ENCODE results near the gene CENPL. TPM values are rescaled to one million over a fixed set of nuclear protein-coding genes. Genes with fewer than 3 reads are reported as not detected.
"Not testable (repeated sequence)": the region's sequence is repeated elsewhere in the genome, so short reads cannot be mapped to it uniquely, and the experiment has no call there.

Gene CENPL
- polyA plus RNA-seq, 1 experiment: 8.3 TPM

DNA sequence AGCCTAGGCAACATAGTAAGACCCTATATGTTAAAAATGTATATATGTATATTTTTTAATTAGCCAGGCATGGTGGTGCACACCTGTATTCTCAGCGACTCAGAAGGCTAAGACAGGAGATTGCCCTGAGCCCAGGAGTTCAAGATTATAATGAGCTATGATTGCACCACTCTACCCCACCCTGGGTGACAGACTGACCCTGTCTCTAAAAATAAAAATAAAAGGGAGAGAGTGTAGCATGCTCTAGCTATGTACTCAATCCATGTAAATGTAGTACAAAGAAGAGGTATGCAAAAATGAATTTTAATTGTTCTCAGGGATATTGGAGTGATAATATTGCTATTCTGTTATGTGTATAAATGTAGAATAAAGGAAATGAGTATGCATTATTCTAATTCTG is 53.1 kb downstream of the CENPL start:
- TF ChIP-seq, protein P1, sequence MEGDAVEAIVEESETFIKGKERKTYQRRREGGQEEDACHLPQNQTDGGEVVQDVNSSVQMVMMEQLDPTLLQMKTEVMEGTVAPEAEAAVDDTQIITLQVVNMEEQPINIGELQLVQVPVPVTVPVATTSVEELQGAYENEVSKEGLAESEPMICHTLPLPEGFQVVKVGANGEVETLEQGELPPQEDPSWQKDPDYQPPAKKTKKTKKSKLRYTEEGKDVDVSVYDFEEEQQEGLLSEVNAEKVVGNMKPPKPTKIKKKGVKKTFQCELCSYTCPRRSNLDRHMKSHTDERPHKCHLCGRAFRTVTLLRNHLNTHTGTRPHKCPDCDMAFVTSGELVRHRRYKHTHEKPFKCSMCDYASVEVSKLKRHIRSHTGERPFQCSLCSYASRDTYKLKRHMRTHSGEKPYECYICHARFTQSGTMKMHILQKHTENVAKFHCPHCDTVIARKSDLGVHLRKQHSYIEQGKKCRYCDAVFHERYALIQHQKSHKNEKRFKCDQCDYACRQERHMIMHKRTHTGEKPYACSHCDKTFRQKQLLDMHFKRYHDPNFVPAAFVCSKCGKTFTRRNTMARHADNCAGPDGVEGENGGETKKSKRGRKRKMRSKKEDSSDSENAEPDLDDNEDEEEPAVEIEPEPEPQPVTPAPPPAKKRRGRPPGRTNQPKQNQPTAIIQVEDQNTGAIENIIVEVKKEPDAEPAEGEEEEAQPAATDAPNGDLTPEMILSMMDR (IDR thresholded peaks at IDR 0.05; ENCODE audit: insufficient read depth, low read depth, low read length): no peak
- POLR2A ChIA-PET: no interaction called here
- Histone ChIP-seq H3K36me3 (ENCODE audit: control insufficient read depth, insufficient read depth, low read length) (no peaks in the 10 kb centered on the region), H3K4me3 (ENCODE audit: low read depth, low read length) (no peak overlapping the region), H3K27me3 (ENCODE audit: control insufficient read depth, insufficient read depth, low read length) (no peaks in the 10 kb centered on the region)
- DNase-seq (ENCODE audit: low read depth): no peak
- CTCF ChIA-PET: interaction anchor here (0.5 kb wide), 1 partner anchor 70 kb away, joined by 6 read pairs; no protein-coding TSS in a partner anchor

DNA sequence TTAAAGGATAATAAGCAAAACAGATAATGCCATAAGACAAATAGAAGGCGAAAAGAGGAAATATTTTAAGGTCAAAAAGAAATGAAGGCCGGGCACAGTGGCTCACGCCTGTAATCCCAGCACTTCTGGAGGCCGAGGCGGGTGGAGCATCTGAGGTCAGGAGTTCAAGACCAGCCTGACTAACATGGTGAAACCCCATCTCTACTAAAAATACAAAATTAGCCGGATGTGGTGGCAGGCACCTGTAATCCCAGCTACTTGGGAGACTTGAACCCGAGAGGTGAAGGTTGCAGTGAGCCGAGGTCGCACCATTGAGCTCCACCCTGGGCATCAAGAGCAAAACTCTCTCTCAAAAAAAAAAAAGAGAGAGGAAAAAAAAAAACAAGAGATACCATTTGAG is 54.4 kb downstream of the CENPL start:
- POLR2A ChIA-PET: interaction anchor here (0.7 kb wide), 1 partner anchor 10 kb away, joined by 8 read pairs; no protein-coding TSS in a partner anchor
- H3K4me3 ChIP-seq (ENCODE audit: low read depth, low read length); CTCF ChIA-PET; H3K27me3 ChIP-seq (ENCODE audit: control insufficient read depth, insufficient read depth, low read length); H3K36me3 ChIP-seq (ENCODE audit: control insufficient read depth, insufficient read depth, low read length); DNase-seq (ENCODE audit: low read depth): not testable (repeated sequence)

DNA sequence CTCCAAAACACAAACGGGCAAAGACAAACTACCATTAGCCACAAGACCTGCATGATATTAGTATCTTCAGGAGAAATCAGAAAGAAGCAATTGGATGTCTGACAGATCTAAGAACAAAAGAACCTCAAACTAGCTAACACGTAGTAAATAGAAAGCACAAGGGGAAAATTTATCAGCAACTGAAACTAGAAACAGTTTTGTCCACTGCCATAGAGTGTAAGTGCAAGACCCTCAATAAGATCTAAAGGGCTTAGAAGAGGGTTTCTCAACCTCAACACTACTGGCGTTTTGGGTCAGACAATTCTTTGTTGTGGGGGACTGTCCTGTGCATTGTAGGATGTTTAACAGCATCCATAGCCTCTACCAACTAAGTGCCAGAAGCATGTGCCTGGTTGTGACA is 55.9 kb downstream of the CENPL start:
- DNase-seq (ENCODE audit: low read depth): no peak
- ChIA-PET CTCF (no interaction called here), POLR2A (no interaction called here)
- TF ChIP-seq, protein P1 (IDR thresholded peaks at IDR 0.05; ENCODE audit: insufficient read depth, low read depth, low read length): no peak
- Histone ChIP-seq H3K36me3 (ENCODE audit: control insufficient read depth, insufficient read depth, low read length) (no peaks in the 10 kb centered on the region), H3K27me3 (ENCODE audit: control insufficient read depth, insufficient read depth, low read length) (no peaks in the 10 kb centered on the region), H3K4me3 (ENCODE audit: low read depth, low read length) (no peak overlapping the region)

DNA sequence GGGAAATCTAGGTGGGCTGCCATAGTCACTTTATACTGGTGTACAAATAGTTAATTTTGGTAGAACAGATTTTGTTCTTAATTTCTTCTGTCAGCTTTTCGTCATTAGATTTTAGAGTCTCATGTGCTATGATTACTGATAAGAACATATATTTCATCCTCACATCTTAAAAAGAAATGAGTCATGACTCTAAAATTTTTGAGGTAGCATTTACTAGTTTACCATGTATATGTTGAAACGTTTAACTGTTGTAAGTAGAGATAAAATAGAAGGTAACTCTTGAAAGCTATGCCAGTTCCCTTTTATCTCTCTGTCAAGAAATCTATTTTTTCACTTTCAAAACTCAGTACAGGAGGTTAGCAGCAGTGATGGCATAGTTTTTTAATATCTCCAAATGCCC is 56.5 kb downstream of the CENPL start:
- ChIA-PET CTCF (no interaction called here), POLR2A (no interaction called here)
- Histone ChIP-seq H3K4me3 (ENCODE audit: low read depth, low read length) (no peak overlapping the region), H3K36me3 (ENCODE audit: control insufficient read depth, insufficient read depth, low read length) (no peaks in the 10 kb centered on the region), H3K27me3 (ENCODE audit: control insufficient read depth, insufficient read depth, low read length) (no peaks in the 10 kb centered on the region)
- TF ChIP-seq, protein P1 (IDR thresholded peaks at IDR 0.05; ENCODE audit: insufficient read depth, low read depth, low read length): no peak
- DNase-seq (ENCODE audit: low read depth): no peak

DNA sequence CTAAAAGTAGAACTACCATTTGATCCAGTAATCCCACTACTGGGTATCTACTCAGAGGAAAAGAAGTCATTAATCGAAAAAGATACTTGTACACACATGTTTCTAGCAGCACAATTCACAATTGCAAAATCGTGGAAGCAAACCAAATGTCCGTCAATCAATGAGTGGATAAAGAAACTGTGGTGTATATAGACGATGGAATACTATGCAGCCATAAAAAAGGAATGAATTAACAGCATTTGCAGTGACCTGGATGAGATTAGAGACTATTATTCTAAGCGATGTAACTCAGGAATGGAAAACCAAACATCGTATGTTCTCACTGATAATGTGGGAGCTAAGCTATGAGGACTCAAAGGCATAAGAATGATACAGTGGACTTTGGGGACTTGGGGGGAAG is 60.4 kb downstream of the CENPL start:
- H3K27me3 ChIP-seq (ENCODE audit: control insufficient read depth, insufficient read depth, low read length); DNase-seq (ENCODE audit: low read depth); H3K4me3 ChIP-seq (ENCODE audit: low read depth, low read length); H3K36me3 ChIP-seq (ENCODE audit: control insufficient read depth, insufficient read depth, low read length); POLR2A ChIA-PET: not testable (repeated sequence)
- CTCF ChIA-PET: interaction anchor here (0.7 kb wide), 1 partner anchor 335 kb away, joined by 3 read pairs; no protein-coding TSS in a partner anchor

DNA sequence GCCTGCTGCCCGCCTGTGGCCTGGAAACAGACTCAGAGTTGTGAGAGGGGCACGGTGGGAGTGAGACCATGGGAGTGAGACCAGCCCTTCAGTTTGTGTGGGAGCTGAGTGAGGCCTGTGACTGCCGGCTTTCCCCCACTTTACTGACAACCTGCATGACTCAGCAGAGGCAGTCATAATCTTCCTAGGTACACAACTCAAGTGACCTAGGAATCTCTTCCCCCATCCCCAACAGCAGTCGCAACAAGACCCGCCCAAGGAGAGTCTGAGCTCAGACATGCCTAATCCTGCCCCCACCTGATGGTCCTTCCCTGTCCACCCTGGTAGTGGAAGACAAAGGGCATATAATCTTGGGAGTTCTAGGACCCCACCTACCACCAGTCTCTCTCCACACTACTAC is 65.7 kb downstream of the CENPL start:
- CTCF ChIA-PET: no interaction called here
- TF ChIP-seq, protein P1 (IDR thresholded peaks at IDR 0.05; ENCODE audit: insufficient read depth, low read depth, low read length): no peak
- no peak for DNase-seq (ENCODE audit: low read depth)
- Histone ChIP-seq H3K4me3 (ENCODE audit: low read depth, low read length) (no peak overlapping the region), H3K27me3 (ENCODE audit: control insufficient read depth, insufficient read depth, low read length) (no peaks in the 10 kb centered on the region), H3K36me3 (ENCODE audit: control insufficient read depth, insufficient read depth, low read length) (peaks cover 9% of the 10 kb centered on the region)
- POLR2A ChIA-PET: no interaction called here
